Measurements from ENCODE around the gene RNF149. TPM values are rescaled to one million over a fixed set of nuclear protein-coding genes. Genes with fewer than 3 reads are reported as not detected.

Gene RNF149
- total and polyA plus RNA-seq, 9 of the 15 experiments (the other 6 are each of a cell fraction or from before 2014, with no cell fraction given) = 9.0 to 31.5 (median 22.8) TPM

- no TSS peak for BruUV-seq (replicated peaks)
- no peaks in the 10 kb centered on the region for H3K4me1 ChIP-seq (replicated peaks in 1 of 2; ENCODE audit: control insufficient read depth in 2 of 2, insufficient read depth in 2 of 2, low read length in 2 of 2)
Measured at GRCh38 chr2:101263377-101263800, 45.1 kb downstream of the RNF149 start.

More at GRCh38 chr2:101263377-101263800, 45.1 kb downstream of the RNF149 start:
- Histone ChIP-seq H3K79me2 (ENCODE audit: control insufficient read depth, insufficient read depth, low read length) (peaks cover 3% of the 10 kb centered on the region; the same call in 1 of the 3 replicates), H3K9ac (ENCODE audit: insufficient read depth in 1 of 2, low read depth in 2 of 2, low read length in 2 of 2) (no peak overlapping the region), H2AFZ (ENCODE audit: low read depth, low read length) (no peak overlapping the region), H3K36me3 (ENCODE audit: control insufficient read depth, insufficient read depth, low read length) (peaks cover 89% of the 10 kb centered on the region), H3K4me3 (no peak overlapping the region), H3K4me2 (ENCODE audit: insufficient read depth, low read length) (no peak overlapping the region), H3K9me3 (replicated peaks; ENCODE audit: control insufficient read depth, insufficient read depth, low read depth, low read length) (no peaks in the 10 kb centered on the region), H4K20me1 (replicated peaks; ENCODE audit: control insufficient read depth, insufficient read depth, low read length) (no peaks in the 10 kb centered on the region), H3K27me3 (ENCODE audit: control insufficient read depth in 2 of 2, insufficient read depth in 2 of 2, low read length in 2 of 2) (no peaks in the 10 kb centered on the region), H3K9me1 (ENCODE audit: control insufficient read depth, insufficient read depth, low read length) (no peaks in the 10 kb centered on the region), H3K27ac (ENCODE audit: extremely low read depth, low read depth, low read length) (no peak overlapping the region)
- ChIA-PET CTCF (ENCODE audit: low intra/inter-chr PET ratio) (no interaction called here), POLR2A (interaction anchor here (0.6 kb wide), 1 partner anchor 8 kb away, joined by 3 read pairs; no protein-coding TSS in a partner anchor)
- DNase-seq (ENCODE audit: extremely low read depth in 1 of 4, low spot score in 3 of 4) (no peak), ATAC-seq (no peak), FAIRE-seq (no peak)
- TF ChIP-seq SREBF2 (CRISPR knock-in tag; IDR thresholded peaks at IDR 0.05) (no peak), CTBP1 (IDR thresholded peaks at IDR 0.05; ENCODE audit: borderline replicate concordance) (no peak), ZNF436 (CRISPR knock-in tag; IDR thresholded peaks at IDR 0.05) (no peak), POLR3G (IDR thresholded peaks at IDR 0.05; ENCODE audit: extremely low read depth, insufficient read length, insufficient replicate concordance) (no peak), SPI1 (IDR thresholded peaks at IDR 0.05; ENCODE audit: borderline replicate concordance, low read depth, low read length) (no peak), NFRKB (IDR thresholded peaks at IDR 0.05; ENCODE audit: low read depth) (no peak), NCOA2 (IDR thresholded peaks at IDR 0.05; ENCODE audit: partially characterized antibody in 2 of 2) (no peak), HSF4 (CRISPR knock-in tag; IDR thresholded peaks at IDR 0.05; ENCODE audit: borderline replicate concordance) (no peak), MNT (conservative IDR thresholded peaks at IDR 0.05) (no peak), BRF1 (IDR thresholded peaks at IDR 0.05; ENCODE audit: borderline replicate concordance, extremely low read depth, insufficient read length) (no peak), TEAD1 (CRISPR knock-in tag; IDR thresholded peaks at IDR 0.05) (no peak), SRSF9 (IDR thresholded peaks at IDR 0.05; ENCODE audit: borderline replicate concordance, low read depth, low read length) (no peak)
- in situ Hi-C loops (cut with MboI) = no loop called here
- 100% methylated on average over 1 of the region's 1 CpG for WGBS (ENCODE audit: insufficient coverage, low coverage, missing lambda C conversion rate)
- intact Hi-C loops (cut with micrococcal nuclease) = no loop called here
